Endothelial cell of umbilical vein (primary cell): ENCODE measurements around the gene KLRG1. TPM values are rescaled to one million over a fixed set of nuclear protein-coding genes. Genes with fewer than 3 reads are reported as not detected.

Source experiments
- BruUV-seq: library from RNA; stranded (reverse); fragments of 400-500 nt; replicated peaks from 2 replicates; lab custom pipeline; 2021; lab: Mats Ljungman, UMichigan
- CTCF ChIA-PET: fragments of 300-600, 350-600 bp; sonication (Branson Sonifier 250); formaldehyde crosslinking; loops from one replicate; lab custom pipeline; 2021; ENCODE audit warnings: antibody characterized with exemption, inconsistent platforms; lab: Charles Lee
- POLR2A ChIA-PET: fragments of 300-600, 350-600 bp; sonication (Branson Sonifier 250); formaldehyde crosslinking; loops from one replicate; lab custom pipeline; 2021; ENCODE audit warnings: antibody characterized with exemption, inconsistent platforms; lab: Charles Lee
- DNase-seq: peaks from one replicate; pipeline ENCODE4 v3.0.0-alpha.2; 2011; ENCODE audit warnings: low read depth, low spot score
- FAIRE-seq: peaks from 2 replicates; lab custom pipeline; 2011; peaks lifted over from hg19 to GRCh38; lab: Jason Lieb, UNC
- H2AFZ ChIP-seq: 2 replicates; pipeline ENCODE4 v1.6.0; 2012; ENCODE audit warnings: low read depth, low read length, control low read depth, inconsistent platforms
- H3K27ac ChIP-seq: 2 replicates; pipeline ENCODE4 v1.5.1; 2011; ENCODE audit warnings: low read depth, mild to moderate bottlenecking, control low read depth, low read length, moderate library complexity; ENCODE audit not compliant: insufficient read depth
- H3K27me3 ChIP-seq, 2 experiments: 2 replicates each; pipeline versions ENCODE4 v1.6.0 to v1.6.1; 2011; ENCODE audit warnings: low read length in 2 of 2, mixed read lengths in 1 of 2; ENCODE audit not compliant: control insufficient read depth in 2 of 2, insufficient read depth in 2 of 2
- H3K36me3 ChIP-seq, 2 experiments: 2 replicates in 1 of 2; 3 replicates in 1 of 2; pipeline ENCODE4 v1.5.1; 2011; ENCODE audit warnings: low read length in 2 of 2, mild to moderate bottlenecking in 1 of 2, moderate library complexity in 1 of 2; ENCODE audit not compliant: control insufficient read depth in 2 of 2, insufficient read depth in 2 of 2; ENCODE audit errors: extremely low read depth in 1 of 2
- H3K4me1 ChIP-seq: 3 replicates; pipeline ENCODE4 v1.5.1; 2011; ENCODE audit warnings: mild to moderate bottlenecking, low read length; ENCODE audit not compliant: control insufficient read depth, insufficient read depth; ENCODE audit errors: extremely low read depth
- H3K4me2 ChIP-seq: 2 replicates; pipeline ENCODE4 v1.6.1; 2011; ENCODE audit warnings: low read length, control low read depth, mixed read lengths; ENCODE audit not compliant: insufficient read depth
- H3K4me3 ChIP-seq, 3 experiments: fragments of 200-600 bp in 1 of 3; sonication (generic), shearing (Covaris generic) in 1 of 3; replicated peaks in 1 of 3; 2 replicates each; pipeline ENCODE4 v1.5.1; 2011 to 2016; ENCODE audit warnings: control low read depth in 3 of 3, low read length in 3 of 3, mild to moderate bottlenecking in 2 of 3, inconsistent platforms in 1 of 3, low read depth in 1 of 3, moderate library complexity in 1 of 3; ENCODE audit not compliant: insufficient read depth in 1 of 3
- H3K79me2 ChIP-seq: 2 replicates; pipeline ENCODE4 v1.6.0; 2012; ENCODE audit warnings: low read length, inconsistent platforms; ENCODE audit not compliant: control insufficient read depth, insufficient read depth
- H3K9ac ChIP-seq: replicated peaks from 2 replicates; pipeline ENCODE3; 2011; ENCODE audit warnings: low read length, control low read depth; ENCODE audit not compliant: insufficient read depth; ENCODE audit errors: extremely low read depth
- H3K9me1 ChIP-seq: replicated peaks from 3 replicates; pipeline ENCODE4 v1.6.0; 2011; ENCODE audit warnings: mild to moderate bottlenecking, low read length; ENCODE audit not compliant: control insufficient read depth, insufficient read depth; ENCODE audit errors: extremely low read depth
- H3K9me3 ChIP-seq: replicated peaks from 2 replicates; pipeline ENCODE4 v1.5.1; 2012; ENCODE audit warnings: low read length, inconsistent platforms; ENCODE audit not compliant: control insufficient read depth, insufficient read depth
- H4K20me1 ChIP-seq: replicated peaks from 2 replicates; pipeline ENCODE3; 2011; ENCODE audit warnings: mild to moderate bottlenecking, low read length; ENCODE audit not compliant: control insufficient read depth, insufficient read depth; ENCODE audit errors: extremely low read depth
- CTCF ChIP-seq, 2 donors: IDR thresholded peaks; 1 replicate in 1 of 2; 2 replicates in 1 of 2; pipeline ENCODE4 v1.5.1; 2011; ENCODE audit warnings: low read length in 2 of 2, mild to moderate bottlenecking in 2 of 2, moderate library complexity in 2 of 2, control low read depth in 1 of 2, inconsistent platforms in 1 of 2, low read depth in 1 of 2; ENCODE audit not compliant: insufficient read depth in 1 of 2; ENCODE audit errors: extremely low read depth in 1 of 2
- EZH2 ChIP-seq: IDR thresholded peaks from 2 replicates; pipeline ENCODE4 v1.6.1; 2012; ENCODE audit warnings: borderline replicate concordance, low read depth, mild to moderate bottlenecking, moderate library complexity, low read length, inconsistent platforms; ENCODE audit not compliant: severe bottlenecking
- FOS ChIP-seq: IDR thresholded peaks from 2 replicates; pipeline ENCODE4 v1.6.1; 2011; ENCODE audit warnings: mild to moderate bottlenecking, low read length, moderate library complexity, borderline replicate concordance; ENCODE audit not compliant: insufficient read depth
- GATA2 ChIP-seq: IDR thresholded peaks from 2 replicates; pipeline ENCODE4 v1.7.0; 2011; ENCODE audit warnings: low read depth, mild to moderate bottlenecking, moderate library complexity, mixed read lengths, low read length; ENCODE audit not compliant: insufficient read length, insufficient read depth
- JUN ChIP-seq: IDR thresholded peaks from 2 replicates; pipeline ENCODE4 v1.6.1; 2011; ENCODE audit warnings: borderline replicate concordance, low read depth; ENCODE audit not compliant: insufficient read length, insufficient read depth
- MAX ChIP-seq: IDR thresholded peaks from 2 replicates; pipeline ENCODE4 v1.6.1; 2011; ENCODE audit not compliant: insufficient read depth, insufficient read length
- MYC ChIP-seq: IDR thresholded peaks from one replicate; pipeline ENCODE4 v1.6.1; 2011; ENCODE audit warnings: mild to moderate bottlenecking, low read depth, low read length
- POLR2A ChIP-seq: IDR thresholded peaks from 2 replicates; pipeline ENCODE4 v1.6.1; 2012; ENCODE audit warnings: low read depth, mild to moderate bottlenecking, control low read depth, low read length
- POLR2AphosphoS5 ChIP-seq: IDR thresholded peaks from 2 replicates; pipeline ENCODE4 v1.6.1; 2012; ENCODE audit warnings: low read depth, mild to moderate bottlenecking, control low read depth, low read length, moderate library complexity; ENCODE audit not compliant: insufficient read depth
- dilution Hi-C: fragments of 300-500 bp; cut with MboI; formaldehyde crosslinking; loops from one replicate; pipeline ENCODE4 v1.15.0; 2019; ENCODE audit warnings: low sequenced_read_pairs; ENCODE audit not compliant: extremely low pct_ligation_motif_present
- intact Hi-C: fragments of 100-400 bp; cut with micrococcal nuclease; formaldehyde crosslinking; loops from one replicate; pipeline ENCODE4 v1.10.0; 2022
- polyA plus RNA-seq, 4 experiments: library from polyadenylated mRNA; depleted of rRNA in 3 of 4; stranded (reverse) in 3 of 4; unstranded in 1 of 4; fragments of >200 nt; gene quantifications; 2 replicates each; pipeline versions ENCODE4 v1.2.1 to v1.2.3, GENCODE V29; 2011 to 2012; ENCODE audit warnings: missing spikeins in 1 of 4
- total RNA-seq: library from RNA; stranded (reverse); gene quantifications from 2 replicates; pipeline ENCODE4 v1.2.3, GENCODE V29; 2021

Gene KLRG1
- total and polyA plus RNA-seq, 2 donors (not counting 3 experiments of a cell fraction or from before 2014, with no cell fraction given): 4.4 to 15.9 TPM

- peaks cover 2% of the 10 kb centered on the region for H4K20me1 ChIP-seq
- dilution Hi-C loops (no loop called here), intact Hi-C loops (no loop called here)
- no peaks in the 10 kb centered on the region for H3K9me1 ChIP-seq
- no peaks in the 10 kb centered on the region for H3K9me3 ChIP-seq
- no peaks in the 10 kb centered on the region for H3K27me3 ChIP-seq
- DNase-seq (no peak), FAIRE-seq (no peak)
- H3K36me3 ChIP-seq: no peaks in the 10 kb centered on the region
- BruUV-seq: no TSS peak
- peaks cover 21% of the 10 kb centered on the region for H3K4me1 ChIP-seq
- ChIA-PET CTCF (interaction anchor here (0.6 to 2.3 kb wide), 7 partner anchors 9 to 90 kb away, joined by 3 to 13 read pairs (median 5); no protein-coding TSS in a partner anchor), POLR2A (no interaction called here)
- no peak overlapping the region for H3K9ac ChIP-seq
- peaks cover 26% of the 10 kb centered on the region for H3K79me2 ChIP-seq
- TF ChIP-seq GATA2 (no peak), MYC (no peak), EZH2 (no peak), CTCF (IDR thresholded peaks at IDR 0.05; ENCODE audit: extremely low read depth in 1 of 2, insufficient read depth in 1 of 2, low read depth in 1 of 2, low read length in 2 of 2) (no peak), MAX (no peak), POLR2A (no peak), POLR2AphosphoS5 (no peak), FOS (no peak), JUN (no peak)
- H2AFZ ChIP-seq: no peak overlapping the region
- no peak overlapping the region for H3K4me2 ChIP-seq
- no peak overlapping the region for H3K4me3 ChIP-seq
- H3K27ac ChIP-seq: no peak overlapping the region
These were observed 37.6 kb upstream of the KLRG1 start for GRCh38 chr12:8951744-8952143.
